Small intestine (tissue), 7 donors: ENCODE data around the gene GDF15. TPM values are rescaled to one million over a fixed set of nuclear protein-coding genes. Genes with fewer than 3 reads are reported as not detected.
A peak's percentile ranks its signal among the peaks of the same experiment; 100 is the strongest.

Experiments used
- DNase-seq, 2 donors: peaks; one replicate each; pipeline versions ENCODE4 v3.0.0 to v3.0.0-alpha.2; 2013
- FAIRE-seq: peaks from 2 replicates; lab custom pipeline; 2012; peaks lifted over from hg19 to GRCh38; lab: Jason Lieb, UNC
- H3K27ac ChIP-seq, 3 donors: one replicate each; pipeline ENCODE4 v1.5.1; 2013; ENCODE audit warnings: low read length in 2 of 3, mild to moderate bottlenecking in 2 of 3, control low read depth in 1 of 3, inconsistent platforms in 1 of 3, low read depth in 1 of 3, moderate library complexity in 1 of 3
- H3K27me3 ChIP-seq, 3 donors: one replicate each; pipeline ENCODE4 v1.6.1; 2013; ENCODE audit warnings: low read length in 3 of 3, inconsistent platforms in 1 of 3; ENCODE audit not compliant: control insufficient read depth in 3 of 3, insufficient read depth in 3 of 3
- H3K36me3 ChIP-seq, 3 donors: one replicate each; pipeline ENCODE4 v1.6.1; 2013; ENCODE audit warnings: low read length in 3 of 3, inconsistent platforms in 1 of 3, low read depth in 1 of 3, mild to moderate bottlenecking in 1 of 3, moderate library complexity in 1 of 3; ENCODE audit not compliant: control insufficient read depth in 3 of 3, insufficient read depth in 2 of 3
- H3K4me1 ChIP-seq, 3 donors: one replicate each; pipeline ENCODE4 v1.6.1; 2013; ENCODE audit warnings: low read length in 2 of 3, inconsistent platforms in 1 of 3, low read depth in 1 of 3, mild to moderate bottlenecking in 1 of 3, moderate library complexity in 1 of 3; ENCODE audit not compliant: control insufficient read depth in 3 of 3, insufficient read depth in 2 of 3
- H3K4me3 ChIP-seq, 3 donors: one replicate each; pipeline ENCODE4 v1.5.1; 2013; ENCODE audit warnings: low read length in 3 of 3, control low read depth in 1 of 3, inconsistent platforms in 1 of 3, low read depth in 1 of 3, mild to moderate bottlenecking in 1 of 3, moderate library complexity in 1 of 3
- H3K9me3 ChIP-seq, 2 donors: one replicate each; pipeline ENCODE4 v1.6.1; 2013; ENCODE audit warnings: low read depth in 1 of 2, low read length in 1 of 2; ENCODE audit not compliant: control insufficient read depth in 2 of 2, insufficient read depth in 1 of 2
- WGBS, 3 donors: extraction: QIAGEN DNeasy Blood & Tissue Kit; methylation state at CpG; one replicate each; pipeline ENCODE4 v1.1.7; 2013; 5-methylcytosine and 5-hydroxymethylcytosine counted together
- polyA plus RNA-seq, 4 donors: library from polyadenylated mRNA; stranded (reverse) in 3 of 4; unstranded in 1 of 4; fragments of 200-250 nt in 3 of 4; fragments of 120-200 nt in 1 of 4; gene quantifications; one replicate each; pipeline versions ENCODE4 v1.2.1 to v1.2.3, GENCODE V29; 2013
- donor health status: healthy with polysubstance abuse.
- donor health status: control.
- donor health status: control.
- donor health status: Bipolar disorder and iron deficiency.
- donor health status: healthy.

The GDF15 gene
- polyA plus RNA-seq, 4 donors, result 4.5 to 41.5 (median 20.1) TPM

DNA sequence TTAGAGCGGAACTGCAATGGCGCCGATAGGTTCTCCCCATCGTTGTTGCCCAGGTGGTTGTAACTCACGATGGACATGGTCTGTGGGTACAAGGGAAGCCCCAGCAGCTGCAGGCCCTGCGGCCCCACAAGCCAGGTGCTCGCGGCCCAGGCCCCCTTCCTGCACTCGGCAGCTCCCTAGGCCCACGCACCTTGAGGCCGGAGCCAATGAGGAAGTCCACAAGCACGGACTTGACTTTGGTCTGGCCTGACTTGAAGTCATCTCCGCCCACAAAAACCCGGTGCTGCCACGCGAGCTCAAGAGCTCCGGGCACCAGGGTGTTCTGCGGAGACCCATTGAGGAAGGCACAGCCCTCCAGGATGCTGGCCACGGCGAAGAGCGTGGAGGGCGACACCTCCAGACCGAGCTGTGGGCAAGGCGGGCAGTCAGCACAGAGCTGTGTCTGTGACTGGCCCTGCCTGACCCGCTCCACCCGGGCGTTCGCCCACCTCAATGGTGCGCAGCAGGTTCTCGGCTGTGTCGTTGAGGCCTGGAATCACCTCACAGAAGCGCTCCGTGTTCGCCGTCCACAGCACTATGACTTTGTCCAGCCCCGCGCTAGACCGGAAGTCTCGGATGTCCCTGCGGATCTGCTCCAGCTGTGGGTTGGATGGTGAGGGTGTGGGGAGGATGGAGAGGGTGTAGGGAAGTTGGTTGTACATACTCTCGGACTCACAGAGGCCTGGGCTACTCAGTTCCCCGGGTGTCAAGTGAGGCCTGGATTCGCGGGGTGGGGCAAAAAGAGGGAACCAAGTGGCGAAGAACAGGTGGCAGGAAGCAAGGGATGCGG, 50.1 kb downstream of the GDF15 start:
- WGBS, 3 donors, result 83 to 93% (median 85%) methylated on average over 43 to 46 of the region's 46 CpGs
- Histone ChIP-seq H3K4me1 (peaks cover 0 to 44% (median 0%) of the 10 kb centered on the region in 3 donors), H3K27me3 (no peaks in the 10 kb centered on the region), H3K36me3 (peaks cover 0 to 51% (median 0%) of the 10 kb centered on the region in 3 donors), H3K27ac (peak overlapping the region in 1 of 3 donors; percentile 36), H3K4me3 (no peak overlapping the region), H3K9me3 (no peaks in the 10 kb centered on the region)
- no peak for DNase-seq
- FAIRE-seq, result no peak

DNA sequence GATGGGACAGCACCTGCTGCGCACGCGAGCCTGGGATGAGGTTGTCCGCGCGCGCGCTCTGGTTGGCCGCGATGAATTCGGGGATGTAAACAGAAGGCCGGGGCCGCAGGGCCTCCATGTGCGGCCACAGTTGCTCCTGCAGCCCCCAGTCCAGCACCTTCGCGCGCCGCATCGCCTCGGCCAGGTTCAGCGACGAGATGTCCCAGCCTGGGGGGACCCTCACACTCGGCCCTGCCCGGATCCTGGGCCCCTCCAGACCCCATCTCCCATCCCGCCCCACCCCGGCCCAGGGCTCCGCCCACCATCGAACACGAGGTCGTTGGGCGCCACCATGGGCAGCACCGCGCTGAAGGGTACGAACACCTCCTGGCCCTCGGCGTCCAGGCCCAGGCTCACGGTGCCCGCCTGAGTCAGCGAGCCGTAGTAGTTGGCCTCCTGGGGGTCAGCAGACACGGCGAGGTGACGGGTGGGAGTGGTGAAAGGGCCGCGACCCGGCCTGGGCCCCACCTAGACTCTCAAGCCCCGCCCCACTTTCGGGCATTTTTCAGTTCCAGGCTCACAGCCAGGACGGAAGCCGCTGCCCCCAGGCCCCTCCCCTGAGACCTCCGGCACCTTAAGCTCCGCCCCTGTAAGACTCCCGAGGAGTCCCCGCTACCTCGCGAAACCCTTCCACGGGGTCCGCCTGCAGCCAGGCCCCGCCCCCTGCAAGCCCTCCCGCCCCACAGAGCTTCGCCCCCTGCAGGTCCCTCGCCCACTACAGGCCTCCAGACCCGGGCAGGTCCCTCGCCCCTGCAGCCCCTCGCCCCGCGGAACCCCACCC, 50.9 kb downstream of the GDF15 start:
- peaks cover 0 to 52% (median 0%) of the 10 kb centered on the region in 3 donors for H3K4me1 ChIP-seq
- FAIRE-seq, result no peak
- H3K9me3 ChIP-seq, result no peaks in the 10 kb centered on the region
- peak; percentile 63 to 89 for DNase-seq
- peaks cover 0 to 43% (median 0%) of the 10 kb centered on the region in 3 donors for H3K36me3 ChIP-seq
- peak overlapping the region; percentile 13 to 58 (median 35) for H3K4me3 ChIP-seq
- WGBS, 3 donors, result 21 to 35% (median 34%) methylated on average over 58 to 67 of the region's 67 CpGs
- peak overlapping the region in 1 of 3 donors; percentile 36 for H3K27ac ChIP-seq
- no peaks in the 10 kb centered on the region for H3K27me3 ChIP-seq

- Histone ChIP-seq H3K9me3 (no peaks in the 10 kb centered on the region), H3K27ac (peak within 1 kb of the TSS in 2 of 3 donors; percentile 23 to 87), H3K4me3 (peak within 1 kb of the TSS; percentile 13 to 58 (median 35)), H3K4me1 (peaks cover 0 to 55% (median 0%) of the 10 kb centered on the region in 3 donors), H3K27me3 (no peaks in the 10 kb centered on the region), H3K36me3 (peaks cover 0 to 37% (median 0%) of the 10 kb centered on the region in 3 donors)
- DNase-seq, result peak in 1 of 2 donors; percentile 78
- WGBS, 3 donors, result 1% methylated on average over 40 to 99 of the region's 99 CpGs
- no peak for FAIRE-seq
Observed at GRCh38 chr19:18437491-18438330, 51.8 kb downstream of the GDF15 start, which contains the start of gene ISYNA1. TSS of gene ISYNA1 (minus strand) at chr19:18438133. CDS start at chr19:18437979, 154 bp downstream.

- Histone ChIP-seq H3K27ac (peak overlapping the region in 2 of 3 donors; percentile 17 to 87), H3K27me3 (no peaks in the 10 kb centered on the region), H3K4me3 (peak overlapping the region in 2 of 3 donors; percentile 35 to 58), H3K4me1 (peaks cover 0 to 52% (median 0%) of the 10 kb centered on the region in 3 donors), H3K36me3 (peaks cover 0 to 38% (median 0%) of the 10 kb centered on the region in 3 donors), H3K9me3 (no peaks in the 10 kb centered on the region)
- DNase-seq (peak in 1 of 2 donors; percentile 77), FAIRE-seq (no peak)
- 11 to 23% (median 20%) methylated on average over 23 to 24 of the region's 24 CpGs for WGBS, 3 donors
Observed at GRCh38 chr19:18438331-18439024, 52.5 kb downstream of the GDF15 start.

Other genes with a start within 250 kb of the GDF15 start
- gene PIK3R2, start 233.0 kb upstream of the GDF15 start, polyA plus RNA-seq, result 10 to 100 TPM in 2 of 4 donors, 1 to 10 TPM in 2; 1.6 to 71.3 (median 8.1) TPM
- 100 to 1,000 TPM in 2 of 4 donors, 10 to 100 TPM in 2; 51.9 to 480 (median 135) TPM for gene IFI30, start 212.3 kb upstream of the GDF15 start, polyA plus RNA-seq
- 10 to 100 TPM in 3 of 4 donors, 1 to 10 TPM in 1; 6.0 to 25.9 (median 17.2) TPM for gene MPV17L2, start 192.9 kb upstream of the GDF15 start, polyA plus RNA-seq
- gene RAB3A, start 182.1 kb upstream of the GDF15 start, polyA plus RNA-seq, result 1 to 10 TPM in 3 of 4 donors, under 1 TPM in 1; 0.81 to 6.0 (median 1.9) TPM
- 1 to 10 TPM in 1 of 4 donors, under 1 TPM in 1, not detected in 2; 0.52 to 1.1 TPM for gene PDE4C, start 159.7 kb upstream of the GDF15 start, polyA plus RNA-seq
- gene IQCN, start 111.7 kb upstream of the GDF15 start, polyA plus RNA-seq, result 10 to 100 TPM in 1 of 4 donors, 1 to 10 TPM in 3; 1.5 to 15.2 (median 4.9) TPM
- 100 to 1,000 TPM; 129 to 211 (median 162) TPM for gene JUND, start 104.5 kb upstream of the GDF15 start, polyA plus RNA-seq
- 100 to 1,000 TPM; 102 to 269 (median 186) TPM for gene LSM4, start 63.1 kb upstream of the GDF15 start, polyA plus RNA-seq
- 10 to 100 TPM; 29.1 to 77.9 (median 38.6) TPM for gene PGPEP1, start 45.6 kb upstream of the GDF15 start, polyA plus RNA-seq
- 1 to 10 TPM in 3 of 4 donors, under 1 TPM in 1; 0.89 to 5.1 (median 3.4) TPM for gene LRRC25, start 11.5 kb downstream of the GDF15 start, polyA plus RNA-seq
- gene SSBP4, start 33.2 kb downstream of the GDF15 start, polyA plus RNA-seq, result 100 to 1,000 TPM in 1 of 4 donors, 10 to 100 TPM in 3; 15.9 to 117 (median 44.2) TPM
- gene ISYNA1, start 52.0 kb downstream of the GDF15 start, polyA plus RNA-seq, result 10 to 100 TPM in 2 of 4 donors, 1 to 10 TPM in 2; 4.5 to 72.1 (median 9.3) TPM
- 10 to 100 TPM in 2 of 4 donors, 1 to 10 TPM in 2; 8.6 to 12.2 (median 10.4) TPM for gene ELL, start 135.9 kb downstream of the GDF15 start, polyA plus RNA-seq
- gene FKBP8, start 157.4 kb downstream of the GDF15 start, polyA plus RNA-seq, result 100 to 1,000 TPM; 144 to 189 (median 180) TPM
- gene KXD1, start 171.7 kb downstream of the GDF15 start, polyA plus RNA-seq, result 10 to 100 TPM; 58.8 to 81.3 (median 75.2) TPM
- 1,000 to 10,000 TPM in 2 of 4 donors, 100 to 1,000 TPM in 2; 741 to 1,139 (median 935) TPM for gene UBA52, start 185.7 kb downstream of the GDF15 start, polyA plus RNA-seq
- gene REX1BD, start 202.6 kb downstream of the GDF15 start, polyA plus RNA-seq, result 100 to 1,000 TPM in 1 of 4 donors, 10 to 100 TPM in 3; 46.1 to 102 (median 65.9) TPM
- gene CRLF1, start 220.6 kb downstream of the GDF15 start, polyA plus RNA-seq, result 10 to 100 TPM in 1 of 4 donors, 1 to 10 TPM in 2, not detected in 1; 2.0 to 22.3 (median 6.5) TPM
- 1 to 10 TPM in 3 of 4 donors, not detected in 1; 1.3 to 8.5 (median 1.6) TPM for gene TMEM59L, start 226.7 kb downstream of the GDF15 start, polyA plus RNA-seq